HG02623 (cell line): ENCODE measurements around the gene PIK3CD.
"Not testable (repeated sequence)": the region's sequence is repeated elsewhere in the genome, so short reads cannot be mapped to it uniquely, and the experiment has no call there.

Source experiments
- ATAC-seq: cut with Tn5 transposase; IDR thresholded peaks from one replicate; pipeline ENCODE4 v1.9.1; 2021; ENCODE audit warnings: moderate library complexity; ENCODE audit not compliant: unreplicated experiment

Gene PIK3CD

DNA sequence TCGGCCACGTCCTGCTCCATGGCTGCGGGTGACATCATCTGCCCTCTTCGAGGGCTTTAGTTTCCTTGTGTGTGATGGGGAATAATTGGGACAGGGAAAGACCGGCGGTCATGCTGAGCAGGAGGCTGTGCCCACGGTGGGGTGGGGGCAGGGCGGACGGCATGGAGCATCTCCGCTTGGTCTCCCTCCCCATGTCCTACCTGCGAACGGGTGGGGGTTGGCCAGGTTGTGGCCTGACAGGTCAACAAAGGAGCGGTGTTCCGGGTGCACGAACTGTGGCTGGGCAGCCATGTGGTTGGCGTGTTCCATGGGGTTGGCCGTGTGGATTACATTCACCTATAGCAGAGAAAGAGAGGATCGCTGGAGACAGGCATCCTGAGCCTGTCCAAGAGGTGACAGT, 80.0 kb downstream of the PIK3CD start:
- ATAC-seq, result no peak

- ATAC-seq, result no peak
Observed at GRCh38 chr1:9732123-9732971, 80.8 kb downstream of the PIK3CD start.

- ATAC-seq, result no peak
Observed at GRCh38 chr1:9733160-9733789, 81.7 kb downstream of the PIK3CD start.

GRCh38 chr1:9735800-9736199, 84.3 kb downstream of the PIK3CD start:
- ATAC-seq, result no peak

DNA sequence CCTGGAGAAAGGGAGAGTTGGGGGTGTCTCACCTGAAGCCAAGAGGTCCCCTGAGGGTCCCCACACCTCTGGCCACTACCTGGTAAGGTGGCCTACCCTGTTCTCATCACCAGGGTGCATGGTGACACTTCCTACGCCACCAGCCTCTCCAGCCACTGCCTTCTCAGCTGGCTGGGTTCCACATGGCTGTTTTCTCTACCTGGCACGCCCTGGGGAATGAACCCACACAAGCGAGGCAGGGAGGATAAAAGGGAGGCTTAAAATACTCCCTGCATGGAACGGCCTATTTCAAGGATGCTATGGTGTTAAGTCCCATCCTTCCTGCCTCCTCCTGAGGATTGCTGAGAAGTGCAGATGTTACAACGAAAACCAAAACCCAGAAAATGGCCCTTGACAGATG, 84.7 kb downstream of the PIK3CD start:
- ATAC-seq, result no peak

GRCh38 chr1:9737057-9737456, 85.5 kb downstream of the PIK3CD start:
- no peak for ATAC-seq

- ATAC-seq, result no peak
Observed at GRCh38 chr1:9737671-9738070, 86.1 kb downstream of the PIK3CD start.

- ATAC-seq, result no peak
Observed at GRCh38 chr1:9744106-9744799, 92.7 kb downstream of the PIK3CD start.

- ATAC-seq, result no peak
Observed at GRCh38 chr1:9746211-9746610, 94.7 kb downstream of the PIK3CD start.

DNA sequence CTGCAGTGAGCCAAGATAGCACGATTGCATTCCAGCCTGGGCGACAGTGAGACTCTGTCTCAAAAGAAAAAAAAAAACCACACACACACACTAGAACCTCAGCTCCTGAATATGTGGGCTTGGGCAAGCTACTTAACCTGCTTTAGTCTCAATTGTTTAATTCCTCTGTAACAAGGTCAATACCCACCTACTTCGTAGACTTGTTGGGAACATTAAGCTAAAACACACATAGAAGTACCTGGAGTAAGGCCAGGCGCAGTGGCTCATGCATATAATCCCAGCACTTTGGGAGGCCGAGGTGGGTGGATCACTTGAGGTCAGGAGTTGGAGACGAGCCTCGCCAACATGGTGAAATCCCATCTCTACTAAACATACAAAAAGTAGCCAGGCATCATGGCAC, 95.1 kb downstream of the PIK3CD start:
- no peak for ATAC-seq

DNA sequence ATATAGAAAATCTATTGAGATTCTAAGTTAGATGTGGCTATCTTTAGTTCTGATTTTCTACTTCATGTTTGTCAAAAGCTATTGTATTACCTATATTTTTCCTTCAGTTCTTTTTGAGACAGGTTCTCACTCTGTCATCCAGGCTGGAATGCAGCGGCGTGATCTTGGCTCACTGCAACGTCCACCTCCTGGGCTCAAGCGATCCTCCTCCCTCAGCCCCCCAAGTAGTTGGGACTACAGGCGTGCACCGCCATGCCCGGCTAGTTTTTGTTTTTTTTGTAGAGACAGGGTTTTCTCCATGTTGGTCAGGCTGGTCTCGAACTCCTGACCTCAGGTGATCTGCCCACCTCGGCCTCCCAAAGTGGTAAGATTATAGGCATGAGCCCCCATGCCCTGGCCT, 96.9 kb downstream of the PIK3CD start:
- ATAC-seq, result not testable (repeated sequence)

GRCh38 chr1:9749361-9749760, 97.8 kb downstream of the PIK3CD start:
- no peak for ATAC-seq

DNA sequence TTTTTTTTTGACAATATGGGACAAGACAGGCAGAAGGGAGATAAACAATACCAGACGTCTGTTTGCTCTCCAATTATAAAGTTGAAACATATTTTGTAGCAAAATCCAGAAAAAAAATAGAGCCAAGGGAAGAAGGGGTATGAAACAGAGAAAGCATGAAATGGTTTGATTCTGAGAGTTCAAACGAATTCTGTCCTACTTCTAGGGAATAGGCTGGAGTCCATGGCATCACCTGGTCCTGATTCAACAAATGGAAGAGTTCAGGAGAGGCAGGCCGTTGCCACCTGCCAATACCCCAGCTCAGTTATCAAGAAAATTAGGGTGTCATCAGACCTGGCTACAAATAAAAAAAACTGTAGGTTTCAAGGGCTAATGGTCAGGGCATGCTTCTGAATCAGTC, 100.4 kb downstream of the PIK3CD start:
- no peak for ATAC-seq

- no peak for ATAC-seq
Observed at GRCh38 chr1:9753121-9753531, 101.6 kb downstream of the PIK3CD start.

GRCh38 chr1:9755441-9755995, 104.0 kb downstream of the PIK3CD start:
- ATAC-seq, result no peak

GRCh38 chr1:9758559-9759121, 107.1 kb downstream of the PIK3CD start:
- ATAC-seq, result no peak

DNA sequence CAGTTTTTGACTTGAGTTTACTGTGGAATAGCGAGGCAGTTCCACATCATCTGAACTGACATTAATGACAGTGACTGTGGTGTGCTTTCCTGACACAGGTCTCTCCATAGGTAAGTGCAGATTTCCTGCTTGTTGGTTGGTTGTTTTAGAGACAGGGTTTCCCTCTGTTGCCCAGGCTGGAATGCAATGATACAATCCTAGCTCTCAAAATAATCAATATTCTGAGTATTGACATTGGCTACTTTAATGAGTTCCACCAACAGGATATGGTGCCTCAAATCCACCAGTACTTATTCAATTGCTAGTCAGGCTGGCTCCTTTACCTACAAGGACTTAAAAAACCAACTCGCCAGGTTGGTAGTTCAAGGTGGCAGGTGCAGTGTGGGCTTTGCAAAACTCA, 108.4 kb downstream of the PIK3CD start:
- ATAC-seq, result no peak

GRCh38 chr1:9760824-9761223, 109.3 kb downstream of the PIK3CD start:
- ATAC-seq, result no peak

- no peak for ATAC-seq
Observed at GRCh38 chr1:9761855-9762254, 110.3 kb downstream of the PIK3CD start.

GRCh38 chr1:9762446-9762845, 110.9 kb downstream of the PIK3CD start:
- ATAC-seq, result not testable (repeated sequence)

DNA sequence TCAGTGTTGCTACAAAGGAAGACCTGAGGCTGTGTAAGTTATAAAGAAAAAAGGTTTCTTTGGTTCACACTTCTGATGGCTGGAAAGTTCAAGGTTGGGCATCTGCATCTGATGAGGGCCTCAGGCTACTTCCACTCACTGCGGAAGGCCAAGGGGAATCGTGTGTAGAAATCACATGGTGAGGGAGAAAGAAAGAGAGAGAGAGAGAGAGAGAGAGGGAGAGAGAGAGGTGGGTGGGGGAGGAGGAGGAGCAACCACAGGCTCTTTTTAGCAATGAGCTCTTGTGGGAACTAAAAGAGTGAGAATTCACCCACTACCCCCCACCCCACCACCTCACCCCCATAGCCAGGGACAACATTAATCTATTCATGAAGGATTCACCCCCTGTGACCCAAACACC, 112.4 kb downstream of the PIK3CD start:
- ATAC-seq, result no peak
